Neural crest cell (in vitro differentiated cells): Measurements from ENCODE around the gene UBL5. TPM values are rescaled to one million over a fixed set of nuclear protein-coding genes. Genes with fewer than 3 reads are reported as not detected.

Source experiments
- DNase-seq: peaks from one replicate; pipeline ENCODE4 v3.0.0; 2021; ENCODE audit warnings: low read depth, mixed read lengths, low spot score
- H3K27ac Mint-ChIP-seq: one replicate; pipeline ENCODE4 v1.8.0; 2021; ENCODE audit warnings: mild to moderate bottlenecking, mixed read lengths; ENCODE audit not compliant: unreplicated experiment
- H3K27me3 Mint-ChIP-seq: 2 replicates; pipeline ENCODE4 v1.8.0; 2021; ENCODE audit warnings: low read depth, mild to moderate bottlenecking, mixed read lengths
- H3K36me3 Mint-ChIP-seq: 2 replicates; pipeline ENCODE4 v1.8.0; 2021; ENCODE audit warnings: low read depth, mild to moderate bottlenecking, mixed read lengths
- H3K4me1 Mint-ChIP-seq: 2 replicates; pipeline ENCODE4 v1.8.0; 2021; ENCODE audit warnings: mixed read lengths
- H3K4me3 Mint-ChIP-seq: one replicate; pipeline ENCODE4 v1.8.0; 2021; ENCODE audit warnings: mild to moderate bottlenecking, mixed read lengths
- H3K9me3 Mint-ChIP-seq: 2 replicates; pipeline ENCODE4 v1.8.0; 2021; ENCODE audit warnings: mixed read lengths
- CTCF ChIP-seq: fragments of 200-600 bp; sonication (generic); conservative IDR thresholded peaks from 2 replicates; pipeline ENCODE4 v1.5.0; 2021; ENCODE audit warnings: antibody characterized with exemption, mild to moderate bottlenecking
- total RNA-seq: library from RNA; stranded (reverse); gene quantifications from 2 replicates; pipeline ENCODE4 v1.2.1, GENCODE V29; 2021

The UBL5 gene
- total RNA-seq, 1 donor from 2014 or later = 366 TPM

- no peak overlapping the region for H3K4me3 Mint-ChIP-seq
- H3K4me1 Mint-ChIP-seq = no peaks in the 10 kb centered on the region
- DNase-seq = no peak
- H3K36me3 Mint-ChIP-seq = peaks cover 12% of the 10 kb centered on the region
- H3K27me3 Mint-ChIP-seq = no peaks in the 10 kb centered on the region
- no peak overlapping the region for H3K27ac Mint-ChIP-seq
- H3K9me3 Mint-ChIP-seq = peaks cover 3% of the 10 kb centered on the region
- no peak for TF ChIP-seq CTCF
Observed at GRCh38 chr19:9860407-9860806, 32.7 kb downstream of the UBL5 start.

GRCh38 chr19:9861503-9861902, 33.8 kb downstream of the UBL5 start:
- Mint-ChIP-seq H3K27me3 (no peaks in the 10 kb centered on the region), H3K27ac (peak overlapping the region; percentile 62), H3K4me3 (no peak overlapping the region), H3K9me3 (peaks cover 3% of the 10 kb centered on the region), H3K4me1 (no peaks in the 10 kb centered on the region), H3K36me3 (peaks cover 12% of the 10 kb centered on the region)
- no peak for TF ChIP-seq CTCF
- DNase-seq = no peak

GRCh38 chr19:9862938-9863337, 35.2 kb downstream of the UBL5 start:
- H3K4me1 Mint-ChIP-seq = no peaks in the 10 kb centered on the region
- no peak overlapping the region for H3K4me3 Mint-ChIP-seq
- no peak for DNase-seq
- peaks cover 3% of the 10 kb centered on the region for H3K36me3 Mint-ChIP-seq
- no peaks in the 10 kb centered on the region for H3K9me3 Mint-ChIP-seq
- no peaks in the 10 kb centered on the region for H3K27me3 Mint-ChIP-seq
- TF ChIP-seq CTCF = no peak
- no peak overlapping the region for H3K27ac Mint-ChIP-seq

- H3K4me1 Mint-ChIP-seq = no peaks in the 10 kb centered on the region
- no peak overlapping the region for H3K27ac Mint-ChIP-seq
- TF ChIP-seq CTCF = no peak
Observed at GRCh38 chr19:9863759-9864158, 36.0 kb downstream of the UBL5 start.

GRCh38 chr19:9865732-9866501, 38.2 kb downstream of the UBL5 start:
- DNase-seq = no peak
- H3K9me3 Mint-ChIP-seq = no peaks in the 10 kb centered on the region
- no peaks in the 10 kb centered on the region for H3K27me3 Mint-ChIP-seq
- no peak for TF ChIP-seq CTCF
- H3K27ac Mint-ChIP-seq = no peak overlapping the region
- H3K36me3 Mint-ChIP-seq = no peaks in the 10 kb centered on the region
- H3K4me3 Mint-ChIP-seq = no peak overlapping the region
- no peaks in the 10 kb centered on the region for H3K4me1 Mint-ChIP-seq

More at GRCh38 chr19:9863759-9864158, 36.0 kb downstream of the UBL5 start:
- Mint-ChIP-seq H3K9me3 (no peaks in the 10 kb centered on the region), H3K27me3 (no peaks in the 10 kb centered on the region), H3K4me3 (no peak overlapping the region), H3K36me3 (no peaks in the 10 kb centered on the region)
- DNase-seq = no peak
